H1 (cell line): ENCODE measurements around the gene WFDC1.

ENCODE experiments used
- CHD2 ChIP-seq: IDR thresholded peaks from 2 replicates; pipeline ENCODE4 v1.6.1; 2012; ENCODE audit warnings: low read length, improper control_type of control experiment
- TF ChIP-seq, protein P1 (sequence below), 3 experiments: IDR thresholded peaks; 1 replicate in 2 of 3; 2 replicates in 1 of 3; pipeline versions ENCODE4 v1.5.1 to v1.6.1; 2011; ENCODE audit warnings: low read length in 3 of 3, mild to moderate bottlenecking in 3 of 3, inconsistent platforms in 2 of 3, low read depth in 1 of 3, moderate library complexity in 1 of 3; ENCODE audit not compliant: insufficient read depth in 1 of 3; ENCODE audit errors: control extremely low read depth in 1 of 3

DNA sequence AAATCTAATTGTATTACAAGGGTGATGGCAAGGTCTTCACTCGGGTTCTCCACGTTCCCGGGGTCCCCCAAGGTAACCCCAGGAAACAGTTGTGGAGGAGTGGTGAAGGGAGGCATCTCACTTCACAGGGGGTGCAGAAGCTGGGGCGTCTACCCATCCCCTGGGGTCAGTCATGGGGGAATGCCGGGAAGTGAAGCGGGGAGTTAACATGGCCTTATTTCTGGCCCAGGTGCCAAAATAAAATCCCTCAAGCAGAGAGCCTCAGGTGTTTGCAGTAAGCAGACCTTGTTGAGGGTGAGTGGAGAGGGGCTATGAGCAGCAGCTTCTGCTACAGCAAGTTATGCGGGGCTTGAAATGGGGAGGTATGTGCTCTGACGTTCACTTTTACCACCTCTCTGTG, 64.6 kb downstream of the WFDC1 start:
- TF ChIP-seq CHD2 = no peak
- TF ChIP-seq, protein P1, sequence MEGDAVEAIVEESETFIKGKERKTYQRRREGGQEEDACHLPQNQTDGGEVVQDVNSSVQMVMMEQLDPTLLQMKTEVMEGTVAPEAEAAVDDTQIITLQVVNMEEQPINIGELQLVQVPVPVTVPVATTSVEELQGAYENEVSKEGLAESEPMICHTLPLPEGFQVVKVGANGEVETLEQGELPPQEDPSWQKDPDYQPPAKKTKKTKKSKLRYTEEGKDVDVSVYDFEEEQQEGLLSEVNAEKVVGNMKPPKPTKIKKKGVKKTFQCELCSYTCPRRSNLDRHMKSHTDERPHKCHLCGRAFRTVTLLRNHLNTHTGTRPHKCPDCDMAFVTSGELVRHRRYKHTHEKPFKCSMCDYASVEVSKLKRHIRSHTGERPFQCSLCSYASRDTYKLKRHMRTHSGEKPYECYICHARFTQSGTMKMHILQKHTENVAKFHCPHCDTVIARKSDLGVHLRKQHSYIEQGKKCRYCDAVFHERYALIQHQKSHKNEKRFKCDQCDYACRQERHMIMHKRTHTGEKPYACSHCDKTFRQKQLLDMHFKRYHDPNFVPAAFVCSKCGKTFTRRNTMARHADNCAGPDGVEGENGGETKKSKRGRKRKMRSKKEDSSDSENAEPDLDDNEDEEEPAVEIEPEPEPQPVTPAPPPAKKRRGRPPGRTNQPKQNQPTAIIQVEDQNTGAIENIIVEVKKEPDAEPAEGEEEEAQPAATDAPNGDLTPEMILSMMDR (IDR thresholded peaks at IDR 0.05; ENCODE audit: control extremely low read depth in 1 of 3, insufficient read depth in 1 of 3, low read depth in 1 of 3, low read length in 3 of 3) = no peak
